PFSK-1 (cell line): ENCODE results near the gene B4GALT2.

Experiments
- FOXP2 ChIP-seq: optimal IDR thresholded peaks from 2 replicates; pipeline ENCODE3; 2011; ENCODE audit warnings: borderline replicate concordance, control low read depth, inconsistent platforms; ENCODE audit not compliant: insufficient read depth; ENCODE audit errors: extremely low read length, extremely low read depth
- POLR2AphosphoS5 ChIP-seq: IDR thresholded peaks from 2 replicates; pipeline ENCODE4 v1.6.1; 2012; ENCODE audit warnings: low read depth, mild to moderate bottlenecking, control low read depth, low read length, moderate library complexity
- REST ChIP-seq, 2 experiments: IDR thresholded peaks; 2 replicates each; pipeline versions ENCODE4 v1.6.1 to v1.8.0; 2011 to 2012; ENCODE audit warnings: low read depth in 2 of 2, low read length in 2 of 2, control low read depth in 1 of 2, inconsistent platforms in 1 of 2, mild to moderate bottlenecking in 1 of 2, moderate library complexity in 1 of 2; ENCODE audit not compliant: insufficient read depth in 1 of 2
- SIN3A ChIP-seq: IDR thresholded peaks from 2 replicates; pipeline ENCODE4 v1.6.1; 2012; ENCODE audit warnings: mild to moderate bottlenecking, low read length, moderate library complexity, borderline replicate concordance; ENCODE audit not compliant: insufficient read depth
- TAF1 ChIP-seq: IDR thresholded peaks from 2 replicates; pipeline ENCODE4 v1.6.1; 2012; ENCODE audit warnings: low read length, control low read depth, borderline replicate concordance; ENCODE audit not compliant: insufficient read depth

B4GALT2 gene

GRCh38 chr1:43977376-43978263, 1.4 kb upstream of the B4GALT2 start:
- no peak for TF ChIP-seq TAF1
- no peak for TF ChIP-seq FOXP2
- no peak for TF ChIP-seq POLR2AphosphoS5
- peak; percentile 31; the same call in 1 of the 2 replicates for TF ChIP-seq SIN3A

GRCh38 chr1:43978264-43978550, 803 bp upstream of the B4GALT2 start:
- no peak for TF ChIP-seq TAF1
- TF ChIP-seq FOXP2: no peak
- TF ChIP-seq SIN3A: no peak
- TF ChIP-seq REST (IDR thresholded peaks at IDR 0.05; ENCODE audit: insufficient read depth in 1 of 2, low read depth in 2 of 2, low read length in 2 of 2): no peak
- TF ChIP-seq POLR2AphosphoS5: no peak

GRCh38 chr1:43979261-43979527, 184 bp downstream of the B4GALT2 start:
- no peak for TF ChIP-seq FOXP2
- peak; percentile 8; the same call in 1 of the 2 replicates for TF ChIP-seq TAF1

- TF ChIP-seq SIN3A: peak; percentile 23; the same call in 1 of the 2 replicates
- TF ChIP-seq TAF1: no peak
- 0 out of 2 replicates have a peak, but pooled peaks have one; percentile 22 for TF ChIP-seq POLR2AphosphoS5
- TF ChIP-seq REST (IDR thresholded peaks at IDR 0.05; ENCODE audit: insufficient read depth in 1 of 2, low read depth in 2 of 2, low read length in 2 of 2): no peak
- no peak for TF ChIP-seq FOXP2
Measured at GRCh38 chr1:43979528-43980254, 681 bp downstream of the B4GALT2 start.

GRCh38 chr1:43980255-43981134, 1.5 kb downstream of the B4GALT2 start:
- TF ChIP-seq SIN3A (no peak), FOXP2 (no peak), REST (IDR thresholded peaks at IDR 0.05; ENCODE audit: insufficient read depth in 1 of 2, low read depth in 2 of 2, low read length in 2 of 2) (no peak), TAF1 (no peak), POLR2AphosphoS5 (no peak)

GRCh38 chr1:43981135-43981491, 2.1 kb downstream of the B4GALT2 start:
- TF ChIP-seq SIN3A: no peak
- TF ChIP-seq REST (IDR thresholded peaks at IDR 0.05; ENCODE audit: insufficient read depth in 1 of 2, low read depth in 2 of 2, low read length in 2 of 2): no peak
- no peak for TF ChIP-seq POLR2AphosphoS5
- no peak for TF ChIP-seq TAF1
- TF ChIP-seq FOXP2: no peak
